ENCODE data around the gene PURB. TPM values are rescaled to one million over a fixed set of nuclear protein-coding genes. Genes with fewer than 3 reads are reported as not detected.

PURB gene
- total RNA-seq, 4 donors from 2014 or later = 35.0 to 54.3 (median 45.7) TPM

- WGBS, 2 donors (ENCODE audit: low coverage in 1 of 2) = 0% methylated on average over 2 of the region's 107 CpGs
- no peaks in the 10 kb centered on the region for H3K9me3 ChIP-seq
- ATAC-seq = peak; percentile 42
- H3K4me1 ChIP-seq = peaks cover 15 to 58% (median 41%) of the 10 kb centered on the region in 3 donors
- no peaks in the 10 kb centered on the region for H3K27me3 ChIP-seq
- no peaks in the 10 kb centered on the region for H3K36me3 ChIP-seq
- peak overlapping the region; percentile 49 to 96 for H3K4me3 ChIP-seq
- peak overlapping the region; percentile 80 to 100 (median 99) for H3K27ac ChIP-seq
- TF ChIP-seq CTCF (IDR thresholded peaks at IDR 0.05) (no peak), POLR2AphosphoS5 (IDR thresholded peaks at IDR 0.05) (peak; percentile 30), EP300 (IDR thresholded peaks at IDR 0.05) (no peak), POLR2A (IDR thresholded peaks at IDR 0.05) (peak; percentile 29)
Observed at GRCh38 chr7:44884621-44885393, 523 bp downstream of the PURB start.

GRCh38 chr7:44883961-44884620 is 1.2 kb downstream of the PURB start:
- no peaks in the 10 kb centered on the region for H3K36me3 ChIP-seq
- H3K9me3 ChIP-seq = no peaks in the 10 kb centered on the region
- H3K4me1 ChIP-seq = peaks cover 20 to 65% (median 45%) of the 10 kb centered on the region in 3 donors
- H3K27ac ChIP-seq = peak overlapping the region; percentile 80 to 100 (median 99)
- 13 to 49% methylated on average over 4 to 24 of the region's 24 CpGs for WGBS, 2 donors (ENCODE audit: low coverage in 1 of 2)
- H3K27me3 ChIP-seq = no peaks in the 10 kb centered on the region
- peak overlapping the region; percentile 49 to 96 for H3K4me3 ChIP-seq
- no peak for ATAC-seq
- no peak for TF ChIP-seq EP300 (IDR thresholded peaks at IDR 0.05)
- no peak for TF ChIP-seq POLR2A (IDR thresholded peaks at IDR 0.05)
- no peak for TF ChIP-seq CTCF (IDR thresholded peaks at IDR 0.05)
- no peak for TF ChIP-seq POLR2AphosphoS5 (IDR thresholded peaks at IDR 0.05)

GRCh38 chr7:44882899-44883298 is 2.4 kb downstream of the PURB start:
- Histone ChIP-seq H3K36me3 (no peaks in the 10 kb centered on the region), H3K27ac (peak overlapping the region in 3 of 4 donors; percentile 99 to 100 (median 99)), H3K9me3 (no peaks in the 10 kb centered on the region), H3K4me3 (peak overlapping the region in 1 of 2 donors; percentile 96), H3K27me3 (no peaks in the 10 kb centered on the region), H3K4me1 (peaks cover 20 to 75% (median 45%) of the 10 kb centered on the region in 3 donors)
- no peak for TF ChIP-seq EP300 (IDR thresholded peaks at IDR 0.05)
- no peak for TF ChIP-seq POLR2A (IDR thresholded peaks at IDR 0.05)
- no peak for TF ChIP-seq POLR2AphosphoS5 (IDR thresholded peaks at IDR 0.05)
- no peak for TF ChIP-seq CTCF (IDR thresholded peaks at IDR 0.05)
- ATAC-seq = no peak
- 26 to 36% methylated on average over 3 of the region's 3 CpGs for WGBS, 2 donors (ENCODE audit: low coverage in 1 of 2)

- Histone ChIP-seq H3K9me3 (no peaks in the 10 kb centered on the region), H3K4me1 (peaks cover 20 to 87% (median 45%) of the 10 kb centered on the region in 3 donors), H3K27ac (peak overlapping the region in 3 of 4 donors; percentile 13 to 50 (median 42)), H3K36me3 (no peaks in the 10 kb centered on the region), H3K27me3 (no peaks in the 10 kb centered on the region), H3K4me3 (peak overlapping the region; percentile 28 to 96)
- ATAC-seq = no peak
- TF ChIP-seq POLR2A (IDR thresholded peaks at IDR 0.05) = no peak
- no peak for TF ChIP-seq POLR2AphosphoS5 (IDR thresholded peaks at IDR 0.05)
- TF ChIP-seq EP300 (IDR thresholded peaks at IDR 0.05) = no peak
- TF ChIP-seq CTCF (IDR thresholded peaks at IDR 0.05) = no peak
Observed at GRCh38 chr7:44881610-44882009, 3.7 kb downstream of the PURB start.
